A549 (cell line): ENCODE results near the gene RAB3C. TPM values are rescaled to one million over a fixed set of nuclear protein-coding genes. Genes with fewer than 3 reads are reported as not detected.
A peak's percentile ranks its signal among the peaks of the same experiment; 100 is the strongest.

Experiments used
- ATAC-seq, 2 experiments: fragments of 200-7000 bp in 1 of 2; fragments of >200 bp in 1 of 2; cut with Nextera tagmentation in 1 of 2; cut with Tn5 transposase in 1 of 2; 3 replicates each; pipeline versions ENCODE4 v1.8.0 to v1.9.1; 2018 to 2020; ENCODE audit warnings: mild to moderate bottlenecking in 1 of 2, moderate library complexity in 1 of 2
- CTCF ChIA-PET: fragments of 300-600 bp; sonication (Branson Sonifier 250); formaldehyde crosslinking; extraction: SDS; loops from one replicate; lab custom pipeline; 2021; ENCODE audit warnings: antibody characterized with exemption, inconsistent platforms; lab: Yijun Ruan, JAX
- POLR2A ChIA-PET: fragments of 350-600 bp; formaldehyde crosslinking; extraction: SDS; loops from one replicate; lab custom pipeline; 2021; ENCODE audit warnings: antibody characterized with exemption, inconsistent platforms; lab: Yijun Ruan, JAX
- DNase-seq, 2 experiments: peaks; one replicate each; pipeline versions ENCODE4 v3.0.0 to v3.0.0-alpha.2; 2011 to 2016; ENCODE audit warnings: low read depth in 1 of 2, low spot score in 1 of 2
- FAIRE-seq: peaks from 2 replicates; lab custom pipeline; 2011; peaks lifted over from hg19 to GRCh38; lab: Jason Lieb, UNC
- H3K27ac ChIP-seq, 2 experiments: fragments of >200 bp; sonication (Bioruptor Twin); formaldehyde crosslinking; 3 replicates each; pipeline ENCODE4 v1.5.1; 2016 to 2017
- H3K4me1 ChIP-seq: fragments of >200 bp; sonication (Bioruptor Twin); formaldehyde crosslinking; 3 replicates; pipeline ENCODE4 v1.6.1; 2016
- H3K4me2 ChIP-seq: fragments of >200 bp; sonication (Bioruptor Twin); formaldehyde crosslinking; 3 replicates; pipeline ENCODE4 v1.6.1; 2016
- H3K4me3 ChIP-seq: fragments of >200 bp; sonication (Bioruptor Twin); formaldehyde crosslinking; 3 replicates; pipeline ENCODE4 v1.5.1; 2016
- H3K9me3 ChIP-seq: fragments of >200 bp; sonication (Bioruptor Twin); formaldehyde crosslinking; 3 replicates; pipeline ENCODE4 v1.6.1; 2016
- ELK1 ChIP-seq: fragments of 150-350 bp; IDR thresholded peaks from 2 replicates; pipeline ENCODE4 v1.6.1; 2014; ENCODE audit warnings: low read depth, mild to moderate bottlenecking, low read length
- ESRRA ChIP-seq: fragments of 150-350 bp; IDR thresholded peaks from 2 replicates; pipeline ENCODE4 v1.6.1; 2014; ENCODE audit warnings: mild to moderate bottlenecking, low read length, borderline replicate concordance
- FOXS1 ChIP-seq: fragments of 250-450 bp; sonication (Bioruptor Pico); IDR thresholded peaks from 2 replicates; pipeline ENCODE4 v1.5.0; 2020; ENCODE audit warnings: mild to moderate bottlenecking, moderate library complexity
- GATA3 ChIP-seq: IDR thresholded peaks from 2 replicates; pipeline ENCODE4 v1.6.1; 2012; ENCODE audit warnings: borderline replicate concordance
- HMGXB4 ChIP-seq: fragments of 250-450 bp; sonication (Bioruptor Pico); IDR thresholded peaks from 2 replicates; pipeline ENCODE4 v1.5.0; 2021; ENCODE audit warnings: mild to moderate bottlenecking, moderate library complexity, borderline replicate concordance
- JUN ChIP-seq, 2 experiments: fragments of >200 bp; sonication (Bioruptor Twin); formaldehyde crosslinking; IDR thresholded peaks; 2 replicates in 1 of 2; 3 replicates in 1 of 2; pipeline ENCODE4 v1.6.1; 2016 to 2017
- JUNB ChIP-seq: fragments of >200 bp; sonication (Bioruptor Twin); formaldehyde crosslinking; IDR thresholded peaks from 2 replicates; pipeline ENCODE4 v1.6.1; 2016
- KDM1A ChIP-seq: fragments of 200-600 bp; sonication (generic); IDR thresholded peaks from 2 replicates; pipeline ENCODE4 v1.6.1; 2016; ENCODE audit warnings: low read depth, mild to moderate bottlenecking
- MAFK ChIP-seq: fragments of 450-650 bp; IDR thresholded peaks from 2 replicates; pipeline ENCODE4 v1.6.1; 2014; ENCODE audit not compliant: partially characterized antibody
- NFE2L2 ChIP-seq: fragments of 150-350 bp; conservative IDR thresholded peaks from 2 replicates; pipeline ENCODE4 v1.6.1; 2014; ENCODE audit warnings: low read length
- NR3C1 ChIP-seq: fragments of >200 bp; sonication (Bioruptor Twin); formaldehyde crosslinking; IDR thresholded peaks from 3 replicates; pipeline ENCODE4 v1.6.1; 2017
- POLR2AphosphoS2 ChIP-seq: conservative IDR thresholded peaks from 2 replicates; pipeline ENCODE4 v1.6.1; 2012; ENCODE audit warnings: low read length, improper control_type of control experiment, inconsistent platforms
- REST ChIP-seq: fragments of 200-600 bp; sonication (generic); IDR thresholded peaks from 2 replicates; pipeline ENCODE4 v1.6.1; 2016; ENCODE audit warnings: antibody characterized with exemption, mild to moderate bottlenecking, moderate library complexity
- SMC3 ChIP-seq: fragments of >200 bp; sonication (Bioruptor Twin); formaldehyde crosslinking; IDR thresholded peaks from 3 replicates; pipeline ENCODE4 v1.6.1; 2018; ENCODE audit warnings: inconsistent platforms
- TFCP2L1 ChIP-seq: fragments of 250-450 bp; sonication (Bioruptor Pico); IDR thresholded peaks from 2 replicates; pipeline ENCODE4 v1.5.0; 2021; ENCODE audit warnings: mild to moderate bottlenecking
- TP53 ChIP-seq: fragments of 250-450 bp; sonication (Bioruptor Pico); IDR thresholded peaks from 2 replicates; pipeline ENCODE4 v1.5.0; 2021; ENCODE audit warnings: mild to moderate bottlenecking, moderate library complexity
- ZC3H11A ChIP-seq: fragments of 450-650 bp; IDR thresholded peaks from 2 replicates; pipeline ENCODE4 v1.6.1; 2014; ENCODE audit warnings: antibody characterized with exemption, mild to moderate bottlenecking
- ZFP36 ChIP-seq: fragments of 450-650 bp; IDR thresholded peaks from 2 replicates; pipeline ENCODE4 v1.6.1; 2014; ENCODE audit warnings: borderline replicate concordance; ENCODE audit not compliant: partially characterized antibody
- ZNF302 ChIP-seq: fragments of 250-450 bp; sonication (Bioruptor Pico); IDR thresholded peaks from 2 replicates; pipeline ENCODE4 v1.9.0; 2021; ENCODE audit warnings: inconsistent platforms, mild to moderate bottlenecking, moderate library complexity
- WGBS: methylation state at CpG from one replicate; pipeline ENCODE4 v1.1.6; 2017; ENCODE audit errors: missing lambda C conversion rate; 5-methylcytosine and 5-hydroxymethylcytosine counted together
- polyA plus RNA-seq, 4 experiments: library from polyadenylated mRNA; depleted of rRNA in 3 of 4; stranded (reverse); fragments of >200 nt; fragmentation: RNase III in 1 of 4; extraction: RNeasy Plus Mini Kit Qiagen cat#74134 plus additional on column Dnase treatment in 1 of 4; gene quantifications; 2 replicates in 3 of 4; 3 replicates in 1 of 4; pipeline ENCODE4 v1.2.3, GENCODE V29; 2011 to 2017
- TF ChIP-seq, protein P1 (sequence below): fragments of 450-650 bp; IDR thresholded peaks from 2 replicates; pipeline ENCODE4 v1.6.1; 2014; ENCODE audit warnings: antibody characterized with exemption

RAB3C gene
- polyA plus RNA-seq, 2 of the 4 experiments (the other 2 are of a cell fraction), result not detected

GRCh38 chr5:58671155-58671554 is 88.3 kb downstream of the RAB3C start:
- H3K4me3 ChIP-seq, result no peak overlapping the region
- H3K9me3 ChIP-seq, result peaks cover 7% of the 10 kb centered on the region; the same call in 2 of the 3 replicates
- 3% methylated on average over 4 of the region's 4 CpGs for WGBS
- ChIA-PET CTCF (no interaction called here), POLR2A (no interaction called here)
- no peak overlapping the region for H3K27ac ChIP-seq
- H3K4me2 ChIP-seq, result no peak overlapping the region
- no peak for DNase-seq
- no peak for FAIRE-seq
- TF ChIP-seq HMGXB4 (CRISPR knock-in tag), result no peak
- TF ChIP-seq SMC3, result no peak
- TF ChIP-seq ZNF302, result no peak
- no peak for TF ChIP-seq GATA3
- no peak for TF ChIP-seq REST
- no peak for TF ChIP-seq ELK1
- no peak for TF ChIP-seq ESRRA
- no peak for TF ChIP-seq KDM1A
- H3K4me1 ChIP-seq, result no peaks in the 10 kb centered on the region
- no peak for ATAC-seq

GRCh38 chr5:58672521-58672920 is 89.6 kb downstream of the RAB3C start:
- no peak overlapping the region for H3K27ac ChIP-seq
- WGBS, result 0% methylated on average over 2 of the region's 2 CpGs
- H3K4me1 ChIP-seq, result no peaks in the 10 kb centered on the region
- ATAC-seq, result no peak
- CTCF ChIA-PET, result no interaction called here
- FAIRE-seq, result no peak
- TF ChIP-seq NR3C1 (no peak), MAFK (peak; percentile 86)
- no peak overlapping the region for H3K4me2 ChIP-seq
- no peak for DNase-seq
- H3K9me3 ChIP-seq, result peaks cover 7% of the 10 kb centered on the region; the same call in 2 of the 3 replicates
- POLR2A ChIA-PET, result no interaction called here
- no peak overlapping the region for H3K4me3 ChIP-seq

DNA sequence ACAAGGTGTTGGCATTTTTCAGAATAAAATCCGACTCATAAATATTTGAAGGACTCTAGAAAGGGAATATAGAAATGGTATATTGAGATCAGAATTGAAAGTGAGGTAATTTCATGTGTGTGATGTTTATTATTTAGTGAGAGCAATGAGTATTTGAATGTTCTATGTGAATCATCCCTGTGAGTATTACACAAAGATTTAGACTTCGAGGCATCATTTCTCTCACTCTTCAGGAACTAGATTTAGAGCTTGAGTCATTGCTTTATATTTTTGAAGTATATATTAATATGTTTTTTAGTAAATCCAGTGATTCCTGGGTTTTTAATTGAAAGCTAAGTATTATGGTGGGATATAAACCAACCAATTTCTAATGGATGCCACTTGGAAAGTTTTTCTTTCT is 91.2 kb downstream of the RAB3C start:
- under 1% methylated on average over 2 of the region's 2 CpGs for WGBS
- TF ChIP-seq SMC3, result no peak
- no peak for TF ChIP-seq TP53 (CRISPR knock-in tag)
- TF ChIP-seq ZC3H11A, result no peak
- TF ChIP-seq JUN (IDR thresholded peaks at IDR 0.05), result no peak
- TF ChIP-seq TFCP2L1 (CRISPR knock-in tag), result no peak
- TF ChIP-seq FOXS1 (CRISPR knock-in tag), result no peak
- TF ChIP-seq NFE2L2, result no peak
- no peak for TF ChIP-seq ZFP36
- TF ChIP-seq, protein P1, sequence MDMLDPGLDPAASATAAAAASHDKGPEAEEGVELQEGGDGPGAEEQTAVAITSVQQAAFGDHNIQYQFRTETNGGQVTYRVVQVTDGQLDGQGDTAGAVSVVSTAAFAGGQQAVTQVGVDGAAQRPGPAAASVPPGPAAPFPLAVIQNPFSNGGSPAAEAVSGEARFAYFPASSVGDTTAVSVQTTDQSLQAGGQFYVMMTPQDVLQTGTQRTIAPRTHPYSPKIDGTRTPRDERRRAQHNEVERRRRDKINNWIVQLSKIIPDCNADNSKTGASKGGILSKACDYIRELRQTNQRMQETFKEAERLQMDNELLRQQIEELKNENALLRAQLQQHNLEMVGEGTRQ, result no peak
- no peak for TF ChIP-seq JUNB
- no peak for TF ChIP-seq POLR2AphosphoS2
- no peak for TF ChIP-seq ZNF302
- TF ChIP-seq, all 56 proteins: peak for 0
- ChIA-PET CTCF (no interaction called here), POLR2A (no interaction called here)
- Histone ChIP-seq H3K4me2 (no peak overlapping the region), H3K4me3 (no peak overlapping the region), H3K4me1 (no peaks in the 10 kb centered on the region), H3K27ac (no peak overlapping the region), H3K9me3 (peaks cover 4% of the 10 kb centered on the region; the same call in 1 of the 3 replicates)
- FAIRE-seq (no peak), DNase-seq (no peak), ATAC-seq (no peak)
